Fibroblast of peridontal ligament (primary cell): Measurements from ENCODE around the gene PIGN.
"Not testable (repeated sequence)": the region's sequence is repeated elsewhere in the genome, so short reads cannot be mapped to it uniquely, and the experiment has no call there.

Experiments
- DNase-seq: peaks from one replicate; pipeline ENCODE4 v3.0.0-alpha.2; 2010; ENCODE audit errors: extremely low read depth

The PIGN gene

GRCh38 chr18:62061821-62062478 is 124.9 kb downstream of the PIGN start:
- no peak for DNase-seq

- DNase-seq, result no peak
Measured at GRCh38 chr18:62060820-62061219, 126.0 kb downstream of the PIGN start.

- DNase-seq, result no peak
Measured at GRCh38 chr18:62054929-62055498, 131.8 kb downstream of the PIGN start.

GRCh38 chr18:62048279-62048678 is 138.6 kb downstream of the PIGN start:
- no peak for DNase-seq

DNA sequence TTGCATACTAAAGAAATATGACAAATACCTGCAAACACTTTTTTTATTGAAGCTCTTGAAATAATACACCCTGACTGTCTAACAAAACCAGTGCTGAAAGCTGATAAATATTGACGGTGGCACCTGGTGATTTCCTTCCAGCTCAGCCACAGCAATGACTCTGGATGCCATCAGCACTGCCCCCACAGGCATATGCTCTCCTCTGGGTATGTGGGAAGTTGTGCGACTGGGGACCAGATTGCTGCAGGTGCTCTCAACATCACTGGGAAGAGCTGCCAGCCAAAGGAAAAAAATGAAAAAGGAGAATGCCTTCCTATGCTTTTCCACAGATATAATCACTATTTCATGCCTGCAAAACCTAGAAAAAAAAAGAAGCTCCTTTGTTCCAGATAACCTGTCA is 141.5 kb downstream of the PIGN start:
- no peak for DNase-seq

DNA sequence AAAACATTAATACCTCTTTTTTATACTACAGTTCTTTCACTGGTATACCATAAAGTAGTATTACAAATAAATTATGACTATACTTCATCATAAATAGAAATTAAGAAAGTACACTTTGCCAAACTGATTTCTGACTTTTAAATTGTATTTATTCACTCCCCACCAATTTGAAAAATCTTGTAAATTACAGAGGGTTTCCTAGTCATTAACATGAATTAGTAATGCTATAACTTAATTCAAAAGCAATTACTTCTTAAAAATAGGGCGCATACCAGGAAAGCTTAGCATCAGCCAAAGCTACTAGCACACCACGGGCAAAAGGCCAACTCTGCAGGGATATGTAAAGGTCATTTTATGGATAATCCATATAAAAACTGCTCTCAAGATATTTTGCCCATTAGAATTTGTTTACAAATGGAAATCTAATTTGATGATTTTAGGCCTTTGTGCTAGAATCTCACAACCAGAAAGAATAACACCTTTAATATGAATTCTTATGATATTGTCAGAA is 142.3 kb downstream of the PIGN start:
- no peak for DNase-seq

GRCh38 chr18:62037989-62038778 is 148.7 kb downstream of the PIGN start:
- DNase-seq, result peak; percentile 73

- no peak for DNase-seq
Measured at GRCh38 chr18:62037012-62037742, 149.7 kb downstream of the PIGN start.

DNA sequence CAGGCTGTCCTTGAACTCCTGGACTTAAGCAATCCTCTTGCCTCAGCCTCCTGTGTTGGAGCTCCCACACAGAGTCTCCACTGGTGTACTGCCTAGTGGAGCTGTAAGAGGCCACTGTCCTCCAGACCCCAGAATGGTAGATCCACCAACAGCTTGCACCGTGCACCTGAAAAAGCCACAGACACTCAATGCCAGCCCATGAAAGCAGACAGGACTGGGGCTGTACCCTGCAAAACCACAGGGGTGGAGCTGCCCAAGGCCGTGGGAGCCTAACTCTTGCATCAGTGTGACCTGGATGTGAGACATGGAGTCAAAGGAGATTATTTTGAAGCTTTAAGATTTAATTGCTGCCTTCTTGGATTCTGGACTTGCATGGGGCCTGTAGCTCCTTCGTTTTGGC is 152.6 kb downstream of the PIGN start:
- not testable (repeated sequence) for DNase-seq

DNA sequence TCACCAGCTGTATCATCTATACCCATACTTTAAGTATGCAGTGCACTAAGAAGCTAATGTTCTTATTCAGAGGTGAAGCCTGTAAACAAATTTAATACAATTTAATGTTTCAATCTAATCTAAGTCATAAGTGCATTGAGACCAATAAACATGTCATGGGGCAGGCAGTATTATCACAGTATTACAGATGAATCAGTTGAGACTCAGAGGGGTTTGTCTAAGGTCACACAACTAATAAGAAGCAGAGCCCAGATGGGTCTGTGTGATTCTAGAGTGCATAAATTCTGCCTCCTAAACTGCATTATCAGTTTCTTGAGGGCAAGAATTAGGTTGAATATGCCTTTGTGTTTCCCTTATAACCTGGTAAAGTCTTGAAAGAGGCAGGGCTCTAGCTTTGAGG is 153.1 kb downstream of the PIGN start:
- no peak for DNase-seq

- DNase-seq, result no peak
Measured at GRCh38 chr18:62033207-62033606, 153.6 kb downstream of the PIGN start.

- peak; percentile 24 for DNase-seq
Measured at GRCh38 chr18:62030091-62030985, 156.5 kb downstream of the PIGN start.

DNA sequence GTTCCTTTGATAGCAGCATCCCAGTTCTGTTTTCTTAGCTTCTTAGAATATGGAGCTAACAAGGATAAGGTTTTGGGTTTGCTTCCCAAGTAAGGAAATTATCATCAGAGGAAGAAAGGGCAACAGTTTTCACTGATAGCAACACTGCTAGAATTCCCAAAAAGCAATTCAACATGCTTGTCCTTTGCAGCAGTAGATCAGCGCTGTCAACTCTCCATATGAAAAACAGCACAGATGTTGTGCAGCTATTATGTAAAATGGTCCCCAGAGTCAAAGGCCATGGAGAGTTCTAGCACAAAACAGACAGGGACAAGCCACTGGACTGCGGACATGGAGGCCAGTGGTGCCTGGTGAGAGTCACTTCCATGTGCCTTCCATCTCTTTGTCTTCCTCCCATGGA is 158.1 kb downstream of the PIGN start:
- no peak for DNase-seq

- DNase-seq, result no peak
Measured at GRCh38 chr18:62027914-62028520, 158.8 kb downstream of the PIGN start.

DNA sequence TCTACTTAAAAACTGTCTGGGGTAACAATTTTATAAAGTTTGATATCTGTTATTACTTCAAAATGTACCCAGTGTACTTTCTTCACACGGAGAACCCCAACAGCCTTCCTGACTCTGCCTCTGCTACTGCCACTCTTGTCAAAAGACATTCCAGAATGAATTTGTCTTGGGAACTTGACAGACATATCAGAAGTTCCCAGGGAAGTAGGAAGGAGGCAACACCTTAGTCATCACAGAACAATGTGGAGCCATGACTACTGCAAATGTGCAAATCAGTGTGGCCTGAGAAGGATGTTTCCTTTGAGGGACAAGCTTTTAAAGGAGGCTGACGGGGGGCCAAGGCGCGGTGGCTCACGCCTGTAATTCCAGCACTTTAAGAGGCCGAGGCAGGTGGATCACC is 160.3 kb downstream of the PIGN start:
- DNase-seq, result peak; percentile 33

DNA sequence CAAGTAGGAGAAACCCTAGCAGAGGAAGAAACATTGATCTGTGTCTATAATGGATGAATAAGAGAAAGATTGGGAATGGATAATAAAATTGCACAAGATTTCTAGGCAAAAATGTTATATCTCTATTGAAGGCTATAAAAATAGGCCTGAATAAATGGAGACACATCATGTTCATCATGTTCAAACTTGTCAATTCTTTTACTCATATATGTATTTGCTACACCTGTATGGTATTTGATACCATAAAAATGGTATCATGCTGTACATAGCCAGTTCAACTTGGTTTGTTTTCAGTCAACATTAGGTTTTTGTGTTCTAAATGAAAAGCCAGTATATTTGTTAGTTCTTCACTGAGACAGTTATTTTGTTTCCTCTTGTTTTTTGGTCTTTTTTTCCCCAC is 161.9 kb downstream of the PIGN start:
- DNase-seq, result no peak

DNA sequence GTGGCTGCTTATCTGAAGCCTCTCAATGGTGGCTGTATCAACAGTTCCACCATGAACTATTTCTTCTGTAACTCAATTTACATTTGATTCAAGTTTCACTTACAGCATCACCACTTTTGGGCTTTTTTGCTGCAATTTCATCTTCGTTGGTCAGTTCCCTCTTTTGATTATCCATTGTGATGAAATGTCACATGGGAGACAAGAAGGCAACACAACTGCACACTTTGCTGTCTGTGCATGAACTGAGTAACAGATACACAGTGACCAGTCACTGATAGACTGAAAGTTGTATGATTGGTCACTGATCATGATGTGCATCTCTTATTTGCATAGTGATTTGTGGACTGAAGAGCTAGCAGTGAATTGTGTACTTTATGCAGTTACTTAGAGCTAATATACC is 163.3 kb downstream of the PIGN start:
- no peak for DNase-seq

DNA sequence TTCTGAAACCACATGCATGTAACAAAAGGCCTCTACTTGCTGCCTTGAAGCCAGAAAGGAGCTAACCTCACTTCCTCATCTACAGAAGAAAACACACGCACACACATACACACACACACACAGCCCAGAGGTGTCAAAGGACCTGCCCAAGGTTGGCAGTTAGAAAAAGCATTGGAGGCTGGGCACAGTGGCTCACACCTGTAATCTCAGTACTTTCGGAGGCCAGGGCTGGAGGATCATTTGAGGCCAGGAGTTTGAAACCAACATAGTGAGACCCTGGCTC is 168.2 kb downstream of the PIGN start:
- DNase-seq, result no peak

DNA sequence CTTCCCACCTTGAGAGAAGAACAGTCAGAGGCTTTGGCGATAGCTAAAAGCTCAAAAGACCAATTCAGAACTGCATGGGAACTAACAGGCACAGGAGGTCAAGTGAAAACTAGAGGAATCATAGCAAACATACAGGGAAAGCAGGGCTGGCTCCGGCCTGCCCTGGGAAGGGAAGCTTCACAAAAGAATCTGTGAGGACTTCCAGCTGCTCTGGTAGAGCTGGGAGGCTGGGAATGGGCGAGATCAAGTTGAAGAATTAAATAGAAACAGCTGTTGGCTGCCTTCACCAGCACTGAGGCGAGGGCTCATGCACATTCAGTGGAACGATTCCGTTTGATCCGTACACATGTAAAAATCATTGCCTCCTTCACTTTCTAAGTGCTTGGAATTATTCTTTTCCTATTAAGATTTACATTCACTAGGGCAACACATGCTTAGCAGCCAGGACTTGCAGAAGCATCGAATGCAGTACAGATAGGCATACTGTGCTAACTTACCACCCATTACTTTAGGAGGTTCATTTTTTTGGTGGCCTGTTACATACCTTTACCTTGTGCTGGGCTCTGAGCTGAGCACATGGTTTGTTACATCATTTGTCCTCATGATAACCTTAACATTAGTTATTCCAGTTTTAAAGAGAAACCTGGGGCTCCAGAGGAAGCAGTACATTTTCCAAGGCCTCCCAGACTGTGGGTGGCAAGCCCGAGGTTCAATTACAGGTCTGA is 168.7 kb downstream of the PIGN start:
- DNase-seq, result peak; percentile 97

- DNase-seq, result no peak
Measured at GRCh38 chr18:62017618-62018017, 169.2 kb downstream of the PIGN start.
